Spleen (tissue), 7 donors: ENCODE results near the gene ELMO3.
A peak's percentile ranks its signal among the peaks of the same experiment; 100 is the strongest.

Experiments
- POLR2A ChIP-seq, 3 donors: fragments of 450-650 bp; IDR thresholded peaks; one replicate each; pipeline ENCODE4 v1.5.1; 2017; ENCODE audit warnings: antibody characterized with exemption in 3 of 3, mild to moderate bottlenecking in 1 of 3
- POLR2AphosphoS5 ChIP-seq, 3 donors: sonication (generic); formaldehyde crosslinking; IDR thresholded peaks; one replicate each; pipeline ENCODE4 v1.5.1; 2017; ENCODE audit warnings: antibody characterized with exemption in 3 of 3
- TF ChIP-seq, protein P1 (sequence below), 11 experiments: fragments of 200-600 bp in 7 of 11; fragments of 450-650 bp in 4 of 11; sonication (generic) in 4 of 11; IDR thresholded peaks in 8 of 11; conservative IDR thresholded peaks in 3 of 11; 1 replicate in 7 of 11; 2 replicates in 4 of 11; pipeline versions ENCODE4 v1.4.0 to v1.8.0; 2016 to 2021; ENCODE audit warnings: antibody characterized with exemption in 11 of 11, inconsistent platforms in 4 of 11, mild to moderate bottlenecking in 1 of 11
- donor health status: DM: no; HTN: no; CAD: no; lungs with moderate emphysema.
- donor health status: DM: no; HTN: no; CAD: no.
- donor health status: DM: no; HTN: no; CAD: no.

DNA sequence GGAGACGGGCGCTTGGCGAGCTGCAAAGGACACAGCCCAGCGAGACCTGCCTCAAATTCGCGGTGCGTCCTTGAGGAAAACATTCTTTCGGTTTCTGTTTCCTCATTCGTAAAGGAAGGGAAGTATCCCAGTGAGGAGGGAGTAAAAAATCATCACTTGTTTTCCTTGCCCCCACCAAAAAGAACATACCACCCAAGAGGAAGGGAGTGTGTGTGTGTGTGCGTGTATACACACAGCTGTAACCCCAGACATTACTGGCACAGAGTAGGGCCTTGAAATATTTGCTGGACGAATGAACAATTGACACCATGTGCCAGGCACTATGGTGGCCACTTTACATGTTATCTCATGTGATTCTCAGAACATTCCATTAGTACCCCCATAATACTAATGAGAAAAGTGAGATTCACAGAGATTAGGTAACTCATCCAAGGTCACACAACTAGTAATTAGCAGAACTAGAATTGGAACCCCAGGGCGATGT is 13.2 kb upstream of the ELMO3 start:
- TF ChIP-seq POLR2A (IDR thresholded peaks at IDR 0.05), result no peak
- TF ChIP-seq POLR2AphosphoS5 (IDR thresholded peaks at IDR 0.05), result no peak
- TF ChIP-seq, protein P1, sequence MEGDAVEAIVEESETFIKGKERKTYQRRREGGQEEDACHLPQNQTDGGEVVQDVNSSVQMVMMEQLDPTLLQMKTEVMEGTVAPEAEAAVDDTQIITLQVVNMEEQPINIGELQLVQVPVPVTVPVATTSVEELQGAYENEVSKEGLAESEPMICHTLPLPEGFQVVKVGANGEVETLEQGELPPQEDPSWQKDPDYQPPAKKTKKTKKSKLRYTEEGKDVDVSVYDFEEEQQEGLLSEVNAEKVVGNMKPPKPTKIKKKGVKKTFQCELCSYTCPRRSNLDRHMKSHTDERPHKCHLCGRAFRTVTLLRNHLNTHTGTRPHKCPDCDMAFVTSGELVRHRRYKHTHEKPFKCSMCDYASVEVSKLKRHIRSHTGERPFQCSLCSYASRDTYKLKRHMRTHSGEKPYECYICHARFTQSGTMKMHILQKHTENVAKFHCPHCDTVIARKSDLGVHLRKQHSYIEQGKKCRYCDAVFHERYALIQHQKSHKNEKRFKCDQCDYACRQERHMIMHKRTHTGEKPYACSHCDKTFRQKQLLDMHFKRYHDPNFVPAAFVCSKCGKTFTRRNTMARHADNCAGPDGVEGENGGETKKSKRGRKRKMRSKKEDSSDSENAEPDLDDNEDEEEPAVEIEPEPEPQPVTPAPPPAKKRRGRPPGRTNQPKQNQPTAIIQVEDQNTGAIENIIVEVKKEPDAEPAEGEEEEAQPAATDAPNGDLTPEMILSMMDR (IDR thresholded peaks at IDR 0.05 in 8 of 11, conservative IDR thresholded peaks at IDR 0.05 in 3 of 11), result peak in 6 of 11 experiments; percentile 1 to 31 (median 20)
